ENCODE measurements around the gene TRPM2. TPM values are rescaled to one million over a fixed set of nuclear protein-coding genes. Genes with fewer than 3 reads are reported as not detected.

The TRPM2 gene
- total and polyA plus RNA-seq, 2 of the 8 experiments (the other 6 are each of a cell fraction or from before 2014, with no cell fraction given) = 0.27 to 0.28 TPM

GRCh38 chr21:44349847-44350772, 3.3 kb upstream of the TRPM2 start (continued):
- peak; percentile 96 for TF ChIP-seq E2F6 (IDR thresholded peaks at IDR 0.05)
- TF ChIP-seq GABPA (IDR thresholded peaks at IDR 0.05; ENCODE audit: borderline replicate concordance, insufficient read depth, low read length) = 0 out of 2 replicates have a peak, but pooled peaks have one; percentile 48

Data from H1 (cell line).